Measurements from ENCODE around the gene NDUFV3.

GRCh38 chr21:42956824-42957630, 63.9 kb downstream of the NDUFV3 start:
- TF ChIP-seq POLR2AphosphoS5 (IDR thresholded peaks at IDR 0.05; ENCODE audit: low read depth, low read length), result no peak
- no peak for TF ChIP-seq ZBTB25 (CRISPR knock-in tag; IDR thresholded peaks at IDR 0.05)
- TF ChIP-seq ZFP36 (IDR thresholded peaks at IDR 0.05; ENCODE audit: borderline replicate concordance, low read depth, low read length, partially characterized antibody), result no peak
- no peak for TF ChIP-seq NR2C2 (CRISPR knock-in tag; IDR thresholded peaks at IDR 0.05; ENCODE audit: borderline replicate concordance)
- no peak for TF ChIP-seq RFX5 (IDR thresholded peaks at IDR 0.05; ENCODE audit: low read depth, low read length)
- TF ChIP-seq ZFY (CRISPR knock-in tag; IDR thresholded peaks at IDR 0.05), result no peak
- TF ChIP-seq MIER2 (CRISPR knock-in tag; IDR thresholded peaks at IDR 0.05), result no peak
- TF ChIP-seq NONO (IDR thresholded peaks at IDR 0.05), result no peak
- no peak for TF ChIP-seq NONO (CRISPR knock-in tag; conservative IDR thresholded peaks at IDR 0.05)
- no peak for TF ChIP-seq ZNF749 (CRISPR knock-in tag; IDR thresholded peaks at IDR 0.05; ENCODE audit: borderline replicate concordance)
- no peak for TF ChIP-seq ZNF547 (CRISPR knock-in tag; IDR thresholded peaks at IDR 0.05)
- TF ChIP-seq JUN (CRISPR knock-in tag; IDR thresholded peaks at IDR 0.05), result no peak
- no peak for TF ChIP-seq JUND (CRISPR knock-in tag; IDR thresholded peaks at IDR 0.05)
